Measurements from ENCODE around the gene ADAM29. TPM values are rescaled to one million over a fixed set of nuclear protein-coding genes. Genes with fewer than 3 reads are reported as not detected.
"Not testable (repeated sequence)": the region's sequence is repeated elsewhere in the genome, so short reads cannot be mapped to it uniquely, and the experiment has no call there.

Gene ADAM29
- total and polyA plus RNA-seq, 9 donors: 0.08 TPM; not detected in 8

DNA sequence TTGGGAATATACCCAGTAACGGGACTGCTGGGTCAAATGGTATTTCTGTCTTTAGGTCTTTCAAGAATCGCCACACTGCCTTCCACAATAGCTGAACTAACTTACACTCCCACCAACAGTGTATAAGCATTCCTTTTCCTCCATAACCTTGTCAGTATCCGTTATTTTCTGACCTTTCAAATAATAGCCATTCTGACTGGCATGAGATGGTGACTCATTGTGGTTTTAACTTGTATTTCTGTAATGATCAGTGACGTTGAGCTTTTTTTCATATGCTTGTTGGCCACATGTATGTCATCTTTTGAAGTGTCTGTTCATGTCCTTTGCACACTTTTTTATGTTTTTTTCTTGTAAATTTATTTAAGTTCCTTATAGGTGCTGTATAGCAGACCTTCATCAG is 81.2 kb downstream of the ADAM29 start:
- no peaks in the 10 kb centered on the region for H3K36me3 ChIP-seq (ENCODE audit: control insufficient read depth, insufficient read depth, low read length)
- no peak overlapping the region for H3K4me3 ChIP-seq (ENCODE audit: low read length)
- no peaks in the 10 kb centered on the region for H3K4me1 ChIP-seq (ENCODE audit: control insufficient read depth, insufficient read depth, low read length)
- DNase-seq: no peak
- no peak overlapping the region for H3K27ac ChIP-seq (ENCODE audit: low read length)
- H3K9me3 ChIP-seq (replicated peaks; ENCODE audit: control insufficient read depth, low read depth, low read length): peaks cover 6% of the 10 kb centered on the region
- H3K27me3 ChIP-seq (ENCODE audit: control insufficient read depth, insufficient read depth, low read length): no peaks in the 10 kb centered on the region
- WGBS (ENCODE audit: insufficient coverage): 90% methylated on average over 2 of the region's 4 CpGs

DNA sequence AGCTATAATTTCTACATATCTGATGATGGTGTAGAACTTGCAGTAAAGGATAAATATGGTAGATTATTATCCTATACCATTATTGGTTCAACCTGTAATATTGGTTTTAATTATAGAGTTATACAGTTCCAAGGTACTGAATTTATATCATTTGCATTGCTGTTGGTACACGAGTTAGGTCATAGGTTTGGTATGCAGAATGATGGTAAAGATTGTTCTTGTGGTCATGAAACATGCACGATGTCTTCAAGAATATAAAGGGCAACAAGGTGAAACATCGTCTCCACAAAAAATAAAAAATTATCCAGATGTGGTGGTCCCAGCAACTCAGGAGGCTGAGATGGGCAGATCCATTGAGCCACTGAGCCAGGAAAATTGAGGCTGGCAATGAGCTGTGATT is 99.6 kb downstream of the ADAM29 start:
- WGBS (ENCODE audit: insufficient coverage): no CpG with 5 or more reads among the region's 3 CpGs
- no peak overlapping the region for H3K4me3 ChIP-seq (ENCODE audit: low read length)
- peaks cover 5% of the 10 kb centered on the region for H3K9me3 ChIP-seq (replicated peaks; ENCODE audit: control insufficient read depth, low read depth, low read length)
- no peak overlapping the region for H3K27ac ChIP-seq (ENCODE audit: low read length)
- no peaks in the 10 kb centered on the region for H3K36me3 ChIP-seq (ENCODE audit: control insufficient read depth, insufficient read depth, low read length)
- H3K4me1 ChIP-seq (ENCODE audit: control insufficient read depth, insufficient read depth, low read length): no peaks in the 10 kb centered on the region
- H3K27me3 ChIP-seq (ENCODE audit: control insufficient read depth, insufficient read depth, low read length): no peaks in the 10 kb centered on the region
- no peak for DNase-seq

DNA sequence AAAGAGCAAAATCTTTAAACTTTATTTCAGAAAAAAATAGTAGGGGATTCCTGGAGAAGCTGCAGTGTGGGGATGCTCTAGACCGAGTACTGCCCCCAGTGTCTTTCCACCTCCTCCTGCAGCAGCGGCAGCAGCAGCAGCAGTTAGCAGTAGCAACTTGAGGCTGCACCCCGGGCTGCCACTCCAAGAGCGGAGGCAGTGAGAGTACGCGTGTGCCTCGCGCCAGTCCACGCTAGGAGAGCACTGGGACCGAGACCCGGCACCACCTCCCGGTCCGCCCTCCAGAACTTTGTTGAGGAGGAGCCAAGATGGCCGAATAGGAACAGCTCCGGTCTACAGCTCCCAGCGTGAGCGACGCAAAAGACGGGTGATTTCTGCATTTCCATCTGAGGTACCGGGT is 101.3 kb downstream of the ADAM29 start:
- H3K36me3 ChIP-seq (ENCODE audit: control insufficient read depth, insufficient read depth, low read length); H3K4me3 ChIP-seq (ENCODE audit: low read length); DNase-seq; H3K27ac ChIP-seq (ENCODE audit: low read length); H3K9me3 ChIP-seq (replicated peaks; ENCODE audit: control insufficient read depth, low read depth, low read length); H3K4me1 ChIP-seq (ENCODE audit: control insufficient read depth, insufficient read depth, low read length); H3K27me3 ChIP-seq (ENCODE audit: control insufficient read depth, insufficient read depth, low read length): not testable (repeated sequence)
- WGBS (ENCODE audit: insufficient coverage): 96% methylated on average over 18 of the region's 20 CpGs

Other genes with a start within 250 kb of the ADAM29 start
- not detected for gene GLRA3, start 89.1 kb upstream of the ADAM29 start, total RNA-seq
- gene GLRA3, start 89.1 kb upstream of the ADAM29 start, polyA plus RNA-seq (ENCODE audit: insufficient read depth in 1 of 8, insufficient read length in 8 of 8, low replicate concordance in 1 of 8): under 1 TPM in 1 of 8 donors, not detected in 7; 0.09 TPM